ENCODE results near the gene KCNE4.

The KCNE4 gene

DNA sequence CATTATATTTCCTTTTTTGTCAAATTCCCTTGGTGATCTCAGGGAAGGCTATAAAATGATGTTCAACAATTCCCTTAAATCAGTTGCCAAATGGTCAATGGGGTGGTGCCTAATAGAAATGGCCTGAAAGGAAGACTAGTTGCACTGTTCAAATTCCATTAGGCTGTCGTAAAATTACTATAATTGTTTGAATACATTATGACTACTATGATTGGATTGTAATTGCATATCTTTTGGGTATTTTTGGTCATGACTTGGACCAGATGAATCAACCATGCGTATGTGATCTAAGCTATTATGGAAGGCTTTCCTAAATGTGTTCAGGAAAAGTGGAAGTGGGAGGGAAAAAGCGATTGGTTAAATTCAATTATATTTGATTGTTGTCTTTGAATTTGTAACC lies 41.3 kb upstream of the KCNE4 start:
- Histone ChIP-seq H3K36me3 (ENCODE audit: insufficient read depth, low read length) (no peaks in the 10 kb centered on the region), H3K4me1 (ENCODE audit: insufficient read depth, low read length, poor library complexity, severe bottlenecking) (no peaks in the 10 kb centered on the region), H2AFZ (ENCODE audit: low read length) (no peak overlapping the region), H4K20me1 (ENCODE audit: insufficient read depth, low read length, poor library complexity, severe bottlenecking) (no peaks in the 10 kb centered on the region), H3K79me2 (ENCODE audit: insufficient read depth, low read length) (no peaks in the 10 kb centered on the region), H3K9me3 (ENCODE audit: insufficient read depth, low read depth, low read length) (no peaks in the 10 kb centered on the region), H3K9ac (ENCODE audit: low read depth, low read length, poor library complexity, severe bottlenecking) (no peak overlapping the region), H3K4me3 (ENCODE audit: low read length, poor library complexity, severe bottlenecking) (no peak overlapping the region), H3F3A (ENCODE audit: low read depth) (no peaks in the 10 kb centered on the region), H3K9me2 (replicated peaks; ENCODE audit: low read depth, low read length) (0 out of 2 replicates have a peak, but pooled peaks cover 3% of the 10 kb centered on the region), H3K4me2 (ENCODE audit: low read depth, low read length, poor library complexity, severe bottlenecking) (no peak overlapping the region), H3K27me3 (ENCODE audit: insufficient read depth, low read length, poor library complexity, severe bottlenecking) (no peaks in the 10 kb centered on the region)
- TF ChIP-seq CTCF (conservative IDR thresholded peaks at IDR 0.05; ENCODE audit: low read length) (no peak), EZH2phosphoT487 (IDR thresholded peaks at IDR 0.05; ENCODE audit: borderline replicate concordance) (no peak)

GRCh38 chr2:223012291-223012690 lies 39.7 kb upstream of the KCNE4 start:
- Histone ChIP-seq H3K36me3 (ENCODE audit: insufficient read depth, low read length) (no peaks in the 10 kb centered on the region), H3K9me2 (replicated peaks; ENCODE audit: low read depth, low read length) (0 out of 2 replicates have a peak, but pooled peaks cover 3% of the 10 kb centered on the region), H2AFZ (ENCODE audit: low read length) (no peak overlapping the region), H3K4me1 (ENCODE audit: insufficient read depth, low read length, poor library complexity, severe bottlenecking) (no peaks in the 10 kb centered on the region), H4K20me1 (ENCODE audit: insufficient read depth, low read length, poor library complexity, severe bottlenecking) (no peaks in the 10 kb centered on the region), H3K4me3 (ENCODE audit: low read length, poor library complexity, severe bottlenecking) (no peak overlapping the region), H3K9me3 (ENCODE audit: insufficient read depth, low read depth, low read length) (no peaks in the 10 kb centered on the region), H3K9ac (ENCODE audit: low read depth, low read length, poor library complexity, severe bottlenecking) (no peak overlapping the region), H3K4me2 (ENCODE audit: low read depth, low read length, poor library complexity, severe bottlenecking) (no peak overlapping the region), H3K79me2 (ENCODE audit: insufficient read depth, low read length) (no peaks in the 10 kb centered on the region), H3F3A (ENCODE audit: low read depth) (no peaks in the 10 kb centered on the region), H3K27me3 (ENCODE audit: insufficient read depth, low read length, poor library complexity, severe bottlenecking) (no peaks in the 10 kb centered on the region)
- TF ChIP-seq CTCF (conservative IDR thresholded peaks at IDR 0.05; ENCODE audit: low read length) (no peak), EZH2phosphoT487 (IDR thresholded peaks at IDR 0.05; ENCODE audit: borderline replicate concordance) (no peak)

DNA sequence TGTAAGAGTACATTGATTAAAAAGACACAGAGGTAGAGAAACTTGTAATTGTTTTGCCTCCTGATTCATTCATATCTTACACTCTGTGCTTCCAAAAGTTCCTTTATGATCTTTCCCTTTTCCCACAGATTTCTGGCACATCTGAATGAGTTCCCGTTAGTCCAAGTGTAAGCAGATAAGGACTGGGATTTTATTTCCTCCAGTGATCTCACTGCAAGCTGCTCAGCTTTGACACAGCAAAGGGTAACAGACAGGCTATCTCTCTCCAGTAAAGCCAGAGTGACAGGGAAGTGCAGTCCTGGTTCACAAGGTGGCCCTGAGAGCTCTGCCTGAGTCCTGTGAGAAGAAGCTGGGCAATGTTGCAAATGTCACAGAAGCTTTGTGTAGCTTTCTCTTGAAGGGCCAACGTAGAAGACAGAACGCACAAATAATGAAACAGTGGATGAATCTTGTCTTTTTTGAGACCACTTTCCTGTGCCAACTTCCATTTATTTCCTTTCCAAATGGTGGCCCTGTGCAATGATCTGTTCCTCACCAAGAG lies 32.5 kb upstream of the KCNE4 start:
- no peaks in the 10 kb centered on the region for H3K27me3 ChIP-seq (ENCODE audit: insufficient read depth, low read length, poor library complexity, severe bottlenecking)

More for the DNA sequence above, 32.5 kb upstream of the KCNE4 start:
- no peaks in the 10 kb centered on the region for H3K9me2 ChIP-seq (replicated peaks; ENCODE audit: low read depth, low read length)
- H2AFZ ChIP-seq (ENCODE audit: low read length) = no peak overlapping the region
- no peaks in the 10 kb centered on the region for H3K79me2 ChIP-seq (ENCODE audit: insufficient read depth, low read length)
- H3F3A ChIP-seq (ENCODE audit: low read depth) = no peaks in the 10 kb centered on the region
- no peaks in the 10 kb centered on the region for H3K36me3 ChIP-seq (ENCODE audit: insufficient read depth, low read length)
- H3K9ac ChIP-seq (ENCODE audit: low read depth, low read length, poor library complexity, severe bottlenecking) = no peak overlapping the region
- TF ChIP-seq CTCF (conservative IDR thresholded peaks at IDR 0.05; ENCODE audit: low read length) = no peak
- TF ChIP-seq EZH2phosphoT487 (IDR thresholded peaks at IDR 0.05; ENCODE audit: borderline replicate concordance) = no peak
- H3K4me2 ChIP-seq (ENCODE audit: low read depth, low read length, poor library complexity, severe bottlenecking) = no peak overlapping the region
- no peaks in the 10 kb centered on the region for H4K20me1 ChIP-seq (ENCODE audit: insufficient read depth, low read length, poor library complexity, severe bottlenecking)
- H3K4me3 ChIP-seq (ENCODE audit: low read length, poor library complexity, severe bottlenecking) = no peak overlapping the region
- no peaks in the 10 kb centered on the region for H3K9me3 ChIP-seq (ENCODE audit: insufficient read depth, low read depth, low read length)
- no peaks in the 10 kb centered on the region for H3K4me1 ChIP-seq (ENCODE audit: insufficient read depth, low read length, poor library complexity, severe bottlenecking)
